GM21360 (cell line): ENCODE data around the gene DRC7.

Experiments used
- ATAC-seq: cut with Tn5 transposase; IDR thresholded peaks from one replicate; pipeline ENCODE4 v1.9.1; 2021; ENCODE audit warnings: mild to moderate bottlenecking, moderate library complexity; ENCODE audit not compliant: unreplicated experiment

DRC7 gene, protein sequence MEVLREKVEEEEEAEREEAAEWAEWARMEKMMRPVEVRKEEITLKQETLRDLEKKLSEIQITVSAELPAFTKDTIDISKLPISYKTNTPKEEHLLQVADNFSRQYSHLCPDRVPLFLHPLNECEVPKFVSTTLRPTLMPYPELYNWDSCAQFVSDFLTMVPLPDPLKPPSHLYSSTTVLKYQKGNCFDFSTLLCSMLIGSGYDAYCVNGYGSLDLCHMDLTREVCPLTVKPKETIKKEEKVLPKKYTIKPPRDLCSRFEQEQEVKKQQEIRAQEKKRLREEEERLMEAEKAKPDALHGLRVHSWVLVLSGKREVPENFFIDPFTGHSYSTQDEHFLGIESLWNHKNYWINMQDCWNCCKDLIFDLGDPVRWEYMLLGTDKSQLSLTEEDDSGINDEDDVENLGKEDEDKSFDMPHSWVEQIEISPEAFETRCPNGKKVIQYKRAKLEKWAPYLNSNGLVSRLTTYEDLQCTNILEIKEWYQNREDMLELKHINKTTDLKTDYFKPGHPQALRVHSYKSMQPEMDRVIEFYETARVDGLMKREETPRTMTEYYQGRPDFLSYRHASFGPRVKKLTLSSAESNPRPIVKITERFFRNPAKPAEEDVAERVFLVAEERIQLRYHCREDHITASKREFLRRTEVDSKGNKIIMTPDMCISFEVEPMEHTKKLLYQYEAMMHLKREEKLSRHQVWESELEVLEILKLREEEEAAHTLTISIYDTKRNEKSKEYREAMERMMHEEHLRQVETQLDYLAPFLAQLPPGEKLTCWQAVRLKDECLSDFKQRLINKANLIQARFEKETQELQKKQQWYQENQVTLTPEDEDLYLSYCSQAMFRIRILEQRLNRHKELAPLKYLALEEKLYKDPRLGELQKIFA

DNA sequence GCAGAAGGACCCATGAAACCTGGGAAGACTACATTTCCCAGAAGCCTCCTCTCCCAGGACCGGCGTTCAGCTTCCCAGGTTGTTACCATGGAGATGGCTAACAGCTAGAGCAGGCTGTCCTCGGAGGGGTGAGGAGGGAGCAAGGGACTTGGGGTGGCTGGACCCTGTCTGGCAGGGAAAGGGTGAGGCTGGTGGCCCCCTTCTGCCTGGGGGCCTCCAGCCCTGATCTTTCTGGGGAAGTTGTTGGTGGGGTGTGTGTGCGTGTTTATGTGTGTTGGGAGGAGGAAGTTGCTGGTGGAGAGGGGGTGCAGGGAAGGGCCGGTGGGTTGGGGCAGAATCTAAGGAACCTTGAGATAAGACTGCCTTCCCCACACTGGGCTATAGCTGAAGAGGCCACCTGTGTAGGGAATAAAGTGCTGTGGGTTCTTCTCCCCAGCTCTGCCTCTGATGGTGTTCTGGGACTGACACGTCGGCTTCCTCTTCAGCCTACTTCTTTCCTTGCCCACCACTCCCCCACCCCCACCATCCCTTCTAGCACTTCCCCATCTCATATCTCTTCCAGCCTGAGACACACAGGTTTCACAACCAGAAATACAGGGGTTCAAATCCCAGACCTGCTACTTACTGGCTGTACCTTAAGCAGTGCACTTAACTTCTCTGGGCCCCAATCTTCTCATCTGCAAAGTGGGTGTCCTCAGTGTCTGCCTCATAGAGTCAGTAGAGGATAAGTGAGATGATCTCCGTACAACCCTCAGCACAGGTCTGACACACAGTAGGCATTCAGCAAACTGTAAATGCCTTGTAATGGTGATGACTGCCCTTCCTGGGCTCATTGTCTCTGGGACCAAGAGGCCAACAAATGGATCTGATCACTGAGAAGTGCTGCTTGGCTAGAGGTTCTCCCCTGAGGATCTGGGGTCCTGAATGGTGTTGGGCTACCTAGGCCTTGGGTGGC lies at the start of gene DRC7:
DRC7 (plus strand) TSS at position 82 of the 955 bp plus-strand sequence. CDS start 3,144 bp downstream, outside the sequence.
- no peak for ATAC-seq

DNA sequence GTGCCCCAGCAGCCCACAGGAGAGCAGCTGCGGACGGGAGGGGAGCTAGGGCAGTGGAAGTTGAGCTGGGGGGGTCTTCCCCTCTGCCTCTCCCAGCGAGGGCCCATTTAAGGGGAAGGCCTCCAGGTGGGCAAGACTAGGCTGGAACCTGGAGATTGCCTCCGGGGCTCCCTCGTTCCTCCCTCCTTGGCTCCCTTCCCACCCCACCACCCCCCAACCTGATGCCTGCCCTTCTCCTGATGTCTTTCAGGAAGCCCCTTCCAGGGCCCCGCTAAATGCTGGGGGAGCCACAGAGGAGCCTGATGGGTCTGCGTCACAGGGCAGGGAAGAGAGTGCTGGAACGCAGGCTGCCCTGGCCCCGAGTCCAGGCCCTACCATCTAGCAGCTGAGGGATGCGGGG lies 49.4 kb upstream of the DRC7 start:
- no peak for ATAC-seq

DNA sequence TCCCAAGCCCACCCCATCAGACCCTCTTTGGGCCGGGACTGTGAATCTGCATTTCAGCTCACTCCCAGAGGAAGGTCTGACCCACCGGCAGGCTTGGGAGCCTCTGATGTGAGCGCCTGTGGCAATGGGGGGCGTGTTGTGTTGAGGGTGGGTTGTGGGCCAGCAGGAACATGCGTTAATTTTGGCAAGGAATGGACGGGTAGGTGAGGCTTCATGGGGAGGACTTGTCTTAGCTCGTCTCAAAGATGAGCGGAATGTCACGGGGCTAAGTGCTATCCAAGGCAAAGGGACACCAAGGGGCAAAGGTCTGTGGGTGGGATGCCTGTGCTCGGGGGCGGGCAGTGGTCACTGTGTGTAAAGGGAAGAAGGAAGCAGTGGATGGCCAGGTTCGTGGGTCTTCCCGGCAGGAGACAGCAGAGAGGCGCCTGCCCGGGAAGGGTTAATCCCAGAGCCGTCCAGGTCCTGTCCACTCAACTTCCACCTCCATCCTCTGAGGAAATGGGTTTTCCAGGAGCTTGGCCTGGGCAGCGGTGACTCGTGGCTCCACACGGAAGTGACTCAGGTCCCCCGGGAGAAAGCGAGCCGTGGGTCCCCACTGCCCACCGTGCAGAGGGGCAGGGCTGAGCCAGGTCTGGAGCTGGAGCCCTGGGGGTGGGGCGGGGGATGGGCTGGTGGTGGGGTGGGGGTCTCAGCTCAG lies 48.8 kb upstream of the DRC7 start:
- ATAC-seq = no peak

- no peak for ATAC-seq
These were observed 48.1 kb upstream of the DRC7 start for GRCh38 chr16:57646388-57647039.

GRCh38 chr16:57647136-57647875 lies 47.3 kb upstream of the DRC7 start:
- ATAC-seq = no peak

GRCh38 chr16:57648125-57648524 lies 46.5 kb upstream of the DRC7 start:
- ATAC-seq = no peak

GRCh38 chr16:57648581-57649442 lies 45.8 kb upstream of the DRC7 start:
- ATAC-seq = no peak

- ATAC-seq = no peak
These were observed 45.2 kb upstream of the DRC7 start for GRCh38 chr16:57649443-57649751.

- ATAC-seq = no peak
These were observed 44.8 kb upstream of the DRC7 start for GRCh38 chr16:57649846-57650245.

DNA sequence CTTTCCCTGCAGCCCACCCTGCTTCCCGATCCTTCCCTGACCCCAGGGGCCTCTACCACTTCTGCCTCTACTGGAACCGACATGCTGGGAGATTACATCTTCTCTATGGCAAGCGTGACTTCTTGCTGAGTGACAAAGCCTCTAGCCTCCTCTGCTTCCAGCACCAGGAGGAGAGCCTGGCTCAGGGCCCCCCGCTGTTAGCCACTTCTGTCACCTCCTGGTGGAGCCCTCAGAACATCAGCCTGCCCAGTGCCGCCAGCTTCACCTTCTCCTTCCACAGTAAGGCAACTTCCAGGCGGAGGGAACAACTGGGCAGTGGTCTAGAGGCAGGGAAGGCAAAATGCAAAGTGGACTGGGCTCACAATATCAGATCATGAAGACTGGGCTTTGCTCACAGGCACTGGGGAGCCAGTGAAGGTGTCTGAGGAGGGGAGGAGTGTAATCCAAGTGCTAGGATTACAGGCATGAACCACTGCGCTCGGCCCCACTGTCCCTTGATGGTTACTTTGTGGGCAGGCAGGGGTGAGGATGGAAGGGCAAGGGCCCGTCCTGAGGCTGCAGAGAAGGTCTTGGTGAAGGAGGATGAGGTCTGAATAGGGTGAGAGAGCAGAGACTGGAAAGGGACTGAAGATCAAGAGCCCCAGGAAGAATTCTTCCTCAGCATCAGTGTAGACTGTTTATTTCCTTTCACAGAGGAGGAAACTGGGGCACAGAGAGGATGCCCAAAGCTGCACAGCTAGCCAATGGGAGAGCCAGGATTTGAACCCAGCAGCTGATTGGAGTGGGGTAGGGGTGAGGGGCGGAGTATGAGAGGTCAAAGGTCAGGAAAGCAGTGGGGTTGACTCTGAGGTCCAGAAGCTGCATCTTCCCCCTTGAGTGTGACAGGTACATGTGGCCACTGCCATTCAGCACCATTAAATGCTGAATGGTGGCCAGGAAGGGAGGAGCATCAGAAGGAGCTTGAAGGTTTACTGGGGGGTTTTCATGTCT lies 43.0 kb upstream of the DRC7 start:
- ATAC-seq = no peak

GRCh38 chr16:57652695-57653471 lies 41.7 kb upstream of the DRC7 start:
- ATAC-seq = no peak

- ATAC-seq = no peak
These were observed 40.7 kb upstream of the DRC7 start for GRCh38 chr16:57653936-57654335.

DNA sequence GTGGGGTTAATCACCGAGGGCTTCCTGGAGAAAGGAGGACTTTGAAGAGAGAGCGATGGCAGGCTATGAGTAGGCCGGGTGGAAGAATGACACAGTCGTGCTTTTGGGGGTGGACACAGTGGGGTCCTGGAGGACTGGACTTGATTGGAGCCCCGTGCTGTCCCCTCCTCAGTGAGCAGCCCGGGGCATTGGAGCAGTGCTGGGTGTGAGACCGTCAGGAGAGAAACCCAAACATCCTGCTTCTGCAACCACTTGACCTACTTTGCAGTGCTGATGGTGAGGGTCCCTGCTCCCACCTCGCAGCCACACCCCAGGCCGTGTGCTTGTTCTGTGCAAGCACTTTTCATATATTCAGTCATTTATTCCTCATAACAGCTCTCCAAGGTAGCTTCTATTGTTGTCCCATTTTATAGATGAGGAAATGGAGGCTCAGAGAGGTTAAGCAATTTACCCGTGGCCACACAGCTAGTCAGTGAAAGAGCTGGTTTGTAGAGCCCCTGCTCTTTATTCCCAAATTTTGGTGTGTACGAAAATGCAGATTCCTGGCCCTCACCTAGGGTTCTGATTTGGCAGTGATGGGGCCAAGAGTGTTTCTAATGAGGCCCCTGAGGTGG lies 38.2 kb upstream of the DRC7 start:
- ATAC-seq = no peak

GRCh38 chr16:57657228-57657627 lies 37.4 kb upstream of the DRC7 start:
- ATAC-seq = no peak

GRCh38 chr16:57658130-57658877 lies 36.3 kb upstream of the DRC7 start:
- ATAC-seq = no peak
